Measurements from ENCODE around the gene CREB3L2.
A peak's percentile ranks its signal among the peaks of the same experiment; 100 is the strongest.
"Not testable (repeated sequence)": the region's sequence is repeated elsewhere in the genome, so short reads cannot be mapped to it uniquely, and the experiment has no call there.

Gene CREB3L2

GRCh38 chr7:138024343-138024691, 22.4 kb upstream of the CREB3L2 start:
- no peak for DNase-seq (ENCODE audit: low spot score)
- no peak for TF ChIP-seq CTCF (IDR thresholded peaks at IDR 0.05; ENCODE audit: extremely low read depth, missing control alignments)

GRCh38 chr7:138023618-138024342, 21.9 kb upstream of the CREB3L2 start:
- TF ChIP-seq CTCF (IDR thresholded peaks at IDR 0.05; ENCODE audit: extremely low read depth, missing control alignments), result no peak
- peak; percentile 56 for DNase-seq (ENCODE audit: low spot score)

- TF ChIP-seq CTCF (IDR thresholded peaks at IDR 0.05; ENCODE audit: extremely low read depth, missing control alignments), result no peak
- DNase-seq (ENCODE audit: low spot score), result no peak
Measured at GRCh38 chr7:138021889-138022288, 20.0 kb upstream of the CREB3L2 start.

- no peak for DNase-seq (ENCODE audit: low spot score)
Measured at GRCh38 chr7:138017992-138018391, 16.1 kb upstream of the CREB3L2 start.

GRCh38 chr7:138015096-138015495, 13.2 kb upstream of the CREB3L2 start:
- TF ChIP-seq CTCF (IDR thresholded peaks at IDR 0.05; ENCODE audit: extremely low read depth, missing control alignments), result no peak
- DNase-seq (ENCODE audit: low spot score), result no peak

More at GRCh38 chr7:138017992-138018391, 16.1 kb upstream of the CREB3L2 start:
- no peak for TF ChIP-seq CTCF (IDR thresholded peaks at IDR 0.05; ENCODE audit: extremely low read depth, missing control alignments)

GRCh38 chr7:138014686-138015085, 12.8 kb upstream of the CREB3L2 start:
- TF ChIP-seq CTCF (IDR thresholded peaks at IDR 0.05; ENCODE audit: extremely low read depth, missing control alignments), result no peak
- DNase-seq (ENCODE audit: low spot score), result no peak

- not testable (repeated sequence) for DNase-seq (ENCODE audit: low spot score)
Measured at GRCh38 chr7:138014201-138014600, 12.3 kb upstream of the CREB3L2 start.

- DNase-seq (ENCODE audit: low spot score), result no peak
- TF ChIP-seq CTCF (IDR thresholded peaks at IDR 0.05; ENCODE audit: extremely low read depth, missing control alignments), result no peak
Measured at GRCh38 chr7:138009350-138009653, 7.4 kb upstream of the CREB3L2 start.
